B cell (primary cell): ENCODE measurements around the gene KRT5.

Experiments used
- CTCF ChIP-seq: fragments of 200-600 bp; IDR thresholded peaks from one replicate; pipeline ENCODE4 v1.8.0; 2022; ENCODE audit warnings: antibody characterized with exemption, mild to moderate bottlenecking
- EZH2 ChIP-seq: IDR thresholded peaks from 2 replicates; pipeline ENCODE4 v1.6.1; 2012; ENCODE audit warnings: borderline replicate concordance, low read depth, mild to moderate bottlenecking, moderate library complexity, low read length; ENCODE audit not compliant: insufficient read depth, poor library complexity, severe bottlenecking

- no peak for TF ChIP-seq CTCF
- TF ChIP-seq EZH2 = no peak
Observed at GRCh38 chr12:52559979-52560378, 39.8 kb upstream of the KRT5 start.
